Body of pancreas (tissue), 4 donors: Measurements from ENCODE around the gene ASB7. TPM values are rescaled to one million over a fixed set of nuclear protein-coding genes. Genes with fewer than 3 reads are reported as not detected.

Experiments used
- ATAC-seq: fragments of 150-250 bp; one replicate; pipeline ENCODE4 v1.9.1; 2016
- DNase-seq, 4 donors: peaks; one replicate each; pipeline ENCODE4 v3.0.0-alpha.2; 2019
- H3K27ac ChIP-seq, 4 donors: fragments of 200-600 bp; sonication (generic); 1 replicate in 3 of 4; 2 replicates in 1 of 4; pipeline versions ENCODE4 v1.5.1 to v1.6.1; 2016 to 2019; ENCODE audit warnings: mild to moderate bottlenecking in 1 of 4, mixed read lengths in 1 of 4, moderate library complexity in 1 of 4
- H3K27me3 ChIP-seq, 2 donors: fragments of 200-600 bp; sonication (generic); one replicate each; pipeline ENCODE4 v1.6.0; 2016; ENCODE audit warnings: mild to moderate bottlenecking in 1 of 2
- H3K36me3 ChIP-seq, 2 donors: fragments of 200-600 bp; sonication (generic); replicated peaks in 1 of 2; 2 replicates each; pipeline ENCODE4 v1.5.1; 2016; ENCODE audit warnings: low read depth in 2 of 2; ENCODE audit not compliant: insufficient read depth in 1 of 2
- H3K4me1 ChIP-seq: fragments of 200-600 bp; sonication (generic); one replicate; pipeline ENCODE4 v1.6.0; 2016
- H3K4me3 ChIP-seq, 2 donors: fragments of 200-600 bp; sonication (generic); 1 replicate in 1 of 2; 2 replicates in 1 of 2; pipeline ENCODE4 v1.5.1; 2016 to 2019
- H3K9me3 ChIP-seq, 3 donors: fragments of 200-600 bp; sonication (generic); 1 replicate in 2 of 3; 2 replicates in 1 of 3; pipeline ENCODE4 v1.5.1; 2016
- CTCF ChIP-seq, 7 experiments: fragments of 450-650 bp in 4 of 7; fragments of 200-600 bp in 3 of 7; sonication (generic) in 3 of 7; IDR thresholded peaks; one replicate each; pipeline ENCODE4 v1.5.1; 2016 to 2019; ENCODE audit warnings: antibody characterized with exemption in 7 of 7
- POLR2A ChIP-seq, 3 donors: fragments of 450-650 bp; IDR thresholded peaks; one replicate each; pipeline ENCODE4 v1.6.1; 2016; ENCODE audit warnings: antibody characterized with exemption in 3 of 3, mild to moderate bottlenecking in 2 of 3
- whole genome bisulfite sequencing, 2 donors: methylation state at CpG; one replicate each; pipeline ENCODE4 v1.1.5; 2017; 5-methylcytosine and 5-hydroxymethylcytosine counted together
- intact Hi-C: fragments of 100-400 bp; cut with DNase I; formaldehyde crosslinking; loops from one replicate; pipeline ENCODE4 v1.15.1; 2023
- total RNA-seq, 2 donors: library from RNA; depleted of rRNA; stranded (reverse); fragments of >200 nt; gene quantifications; one replicate each; pipeline ENCODE4 v1.1.0, GENCODE V29; 2016

ASB7 gene
- total RNA-seq, 2 donors from 2014 or later, result 7.6 to 8.6 TPM

GRCh38 chr15:100560323-100560722 lies 42.1 kb upstream of the ASB7 start:
- Histone ChIP-seq H3K9me3 (no peaks in the 10 kb centered on the region), H3K27me3 (no peaks in the 10 kb centered on the region), H3K4me1 (no peaks in the 10 kb centered on the region), H3K27ac (no peak overlapping the region), H3K36me3 (no peaks in the 10 kb centered on the region), H3K4me3 (no peak overlapping the region)
- DNase-seq (no peak), ATAC-seq (no peak)
- intact Hi-C loops, result no loop called here
- no peak for TF ChIP-seq POLR2A (IDR thresholded peaks at IDR 0.05)
- no peak for TF ChIP-seq CTCF (IDR thresholded peaks at IDR 0.05)

GRCh38 chr15:100565591-100565990 lies 36.8 kb upstream of the ASB7 start:
- Histone ChIP-seq H3K27me3 (no peaks in the 10 kb centered on the region), H3K9me3 (no peaks in the 10 kb centered on the region), H3K4me1 (no peaks in the 10 kb centered on the region), H3K27ac (no peak overlapping the region), H3K4me3 (no peak overlapping the region), H3K36me3 (peaks cover 0 to 3% of the 10 kb centered on the region in 2 donors)
- ATAC-seq (no peak), DNase-seq (no peak)
- TF ChIP-seq CTCF (IDR thresholded peaks at IDR 0.05) (no peak), POLR2A (IDR thresholded peaks at IDR 0.05) (no peak)
- intact Hi-C loops, result no loop called here
- WGBS, 2 donors, result 73 to 77% methylated on average over 3 of the region's 3 CpGs

- no peak for TF ChIP-seq POLR2A (IDR thresholded peaks at IDR 0.05)
- no peak for TF ChIP-seq CTCF (IDR thresholded peaks at IDR 0.05)
- Histone ChIP-seq H3K4me1 (no peaks in the 10 kb centered on the region), H3K27me3 (no peaks in the 10 kb centered on the region), H3K36me3 (peaks cover 0 to 3% of the 10 kb centered on the region in 2 donors), H3K27ac (no peak overlapping the region), H3K4me3 (no peak overlapping the region), H3K9me3 (no peaks in the 10 kb centered on the region)
- no peak for ATAC-seq
- DNase-seq, result no peak
- intact Hi-C loops, result no loop called here
- WGBS, 2 donors, result 89 to 92% methylated on average over 6 of the region's 6 CpGs
Observed at GRCh38 chr15:100566850-100567628, 35.4 kb upstream of the ASB7 start.

- intact Hi-C loops, result no loop called here
- no peaks in the 10 kb centered on the region for H3K4me1 ChIP-seq
- no peak overlapping the region for H3K4me3 ChIP-seq
- H3K27ac ChIP-seq, result no peak overlapping the region
- 73 to 88% methylated on average over 8 of the region's 8 CpGs for WGBS, 2 donors
- no peak for TF ChIP-seq CTCF (IDR thresholded peaks at IDR 0.05)
- H3K9me3 ChIP-seq, result no peaks in the 10 kb centered on the region
- DNase-seq (no peak), ATAC-seq (no peak)
- no peaks in the 10 kb centered on the region for H3K27me3 ChIP-seq
- peaks cover 0 to 8% of the 10 kb centered on the region in 2 donors for H3K36me3 ChIP-seq
Observed at GRCh38 chr15:100569391-100569790, 33.0 kb upstream of the ASB7 start.

- Histone ChIP-seq H3K27me3 (no peaks in the 10 kb centered on the region), H3K27ac (no peak overlapping the region), H3K9me3 (no peaks in the 10 kb centered on the region), H3K4me1 (no peaks in the 10 kb centered on the region), H3K36me3 (peaks cover 0 to 8% of the 10 kb centered on the region in 2 donors), H3K4me3 (no peak overlapping the region)
- TF ChIP-seq POLR2A (IDR thresholded peaks at IDR 0.05), result no peak
- TF ChIP-seq CTCF (IDR thresholded peaks at IDR 0.05), result no peak
- intact Hi-C loops, result no loop called here
- no peak for DNase-seq
- no peak for ATAC-seq
- WGBS, 2 donors, result 86 to 98% methylated on average over 3 of the region's 3 CpGs
Observed at GRCh38 chr15:100570275-100570674, 32.1 kb upstream of the ASB7 start.
